ENCODE measurements around the gene GPAT3.

The GPAT3 gene

GRCh38 chr4:83603129-83603528 is 67.2 kb downstream of the GPAT3 start:
- TF ChIP-seq CTCF (conservative IDR thresholded peaks at IDR 0.05; ENCODE audit: low read length) = no peak
- DNase-seq (ENCODE audit: low read depth) = no peak

GRCh38 chr4:83604321-83604720 is 68.4 kb downstream of the GPAT3 start:
- TF ChIP-seq CTCF (conservative IDR thresholded peaks at IDR 0.05; ENCODE audit: low read length) = no peak
- DNase-seq (ENCODE audit: low read depth) = no peak
- no peak overlapping the region for H3K4me3 ChIP-seq (ENCODE audit: low read length)

More at GRCh38 chr4:83603129-83603528, 67.2 kb downstream of the GPAT3 start:
- no peak overlapping the region for H3K4me3 ChIP-seq (ENCODE audit: low read length)

DNA sequence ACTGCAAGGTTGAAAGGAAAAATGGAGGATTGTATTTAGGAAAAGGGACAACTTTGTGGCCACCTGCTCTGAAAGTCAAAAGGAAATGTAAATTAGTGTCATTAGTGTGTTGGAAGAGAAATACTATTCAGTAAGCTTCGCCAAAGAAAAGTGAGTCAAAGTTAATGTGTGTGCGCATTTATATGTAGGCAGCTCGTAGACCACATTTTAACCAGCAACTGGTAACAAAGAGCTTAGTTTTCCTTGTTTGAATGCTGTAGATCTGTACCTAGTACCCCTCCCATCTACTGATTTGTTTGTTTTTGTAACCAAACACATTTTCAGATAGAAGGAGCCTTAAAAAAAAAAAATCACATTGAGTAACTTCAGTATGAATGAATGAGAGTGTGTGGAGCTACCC is 69.3 kb downstream of the GPAT3 start:
- DNase-seq (ENCODE audit: low read depth) = no peak
- H3K4me3 ChIP-seq (ENCODE audit: low read length) = no peak overlapping the region
- TF ChIP-seq CTCF (conservative IDR thresholded peaks at IDR 0.05; ENCODE audit: low read length) = no peak

GRCh38 chr4:83605744-83606172 is 69.8 kb downstream of the GPAT3 start:
- no peak overlapping the region for H3K4me3 ChIP-seq (ENCODE audit: low read length)
- no peak for DNase-seq (ENCODE audit: low read depth)
- TF ChIP-seq CTCF (conservative IDR thresholded peaks at IDR 0.05; ENCODE audit: low read length) = no peak

- H3K4me3 ChIP-seq (ENCODE audit: low read length) = no peak overlapping the region
- DNase-seq (ENCODE audit: low read depth) = no peak
- no peak for TF ChIP-seq CTCF (conservative IDR thresholded peaks at IDR 0.05; ENCODE audit: low read length)
These were observed 70.6 kb downstream of the GPAT3 start for GRCh38 chr4:83606460-83606859.

DNA sequence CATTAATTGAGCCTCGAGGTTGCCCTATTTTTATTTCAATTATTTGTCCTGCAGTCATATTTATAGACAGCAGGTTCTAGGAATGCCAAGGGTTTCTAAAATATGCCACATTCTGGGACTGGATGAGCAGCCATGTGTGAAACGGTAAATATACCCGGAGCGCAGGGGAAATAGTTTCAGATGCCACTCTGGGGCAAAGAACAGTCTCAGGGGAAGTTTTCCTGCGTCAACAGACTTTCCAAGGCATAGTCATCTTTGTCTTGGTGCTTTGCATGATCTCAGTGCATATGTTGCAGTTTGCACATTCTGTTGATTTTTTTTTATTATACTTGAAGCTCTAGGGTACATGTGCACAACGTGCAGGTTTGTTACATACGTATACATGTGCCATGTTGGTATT is 71.0 kb downstream of the GPAT3 start:
- no peak for DNase-seq (ENCODE audit: low read depth)

DNA sequence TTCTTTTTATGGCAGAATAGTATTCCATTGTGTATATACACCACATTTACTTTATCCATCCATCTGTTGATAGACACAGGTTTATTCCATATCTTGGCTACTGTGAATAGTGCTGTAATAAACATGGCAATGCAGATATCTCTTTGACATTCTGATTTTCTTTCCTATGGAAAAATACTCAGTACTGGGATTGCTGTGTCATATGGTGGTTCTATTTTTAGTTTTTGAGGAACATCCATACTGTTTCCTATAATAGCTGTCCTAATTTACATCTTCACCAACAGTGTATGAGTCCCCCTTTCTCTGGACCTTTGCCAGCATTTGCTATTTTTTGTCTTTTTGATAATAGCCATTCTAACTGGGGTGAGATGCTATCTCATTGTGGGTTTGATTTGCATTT is 73.5 kb downstream of the GPAT3 start:
- no peak for DNase-seq (ENCODE audit: low read depth)
- TF ChIP-seq CTCF (conservative IDR thresholded peaks at IDR 0.05; ENCODE audit: low read length) = no peak
- H3K4me3 ChIP-seq (ENCODE audit: low read length) = no peak overlapping the region

More for the DNA sequence above, 71.0 kb downstream of the GPAT3 start:
- H3K4me3 ChIP-seq (ENCODE audit: low read length) = no peak overlapping the region
- no peak for TF ChIP-seq CTCF (conservative IDR thresholded peaks at IDR 0.05; ENCODE audit: low read length)
